DMS153 treated with DMSO at 0.1 percent for 48 hours (cell line): ENCODE data around the gene CEP97.

ENCODE experiments used
- DNase-seq: peaks from one replicate; lab custom pipeline; 2025; ENCODE audit not compliant: unreplicated experiment; lab: John Stamatoyannopoulos, UW

The CEP97 gene

DNA sequence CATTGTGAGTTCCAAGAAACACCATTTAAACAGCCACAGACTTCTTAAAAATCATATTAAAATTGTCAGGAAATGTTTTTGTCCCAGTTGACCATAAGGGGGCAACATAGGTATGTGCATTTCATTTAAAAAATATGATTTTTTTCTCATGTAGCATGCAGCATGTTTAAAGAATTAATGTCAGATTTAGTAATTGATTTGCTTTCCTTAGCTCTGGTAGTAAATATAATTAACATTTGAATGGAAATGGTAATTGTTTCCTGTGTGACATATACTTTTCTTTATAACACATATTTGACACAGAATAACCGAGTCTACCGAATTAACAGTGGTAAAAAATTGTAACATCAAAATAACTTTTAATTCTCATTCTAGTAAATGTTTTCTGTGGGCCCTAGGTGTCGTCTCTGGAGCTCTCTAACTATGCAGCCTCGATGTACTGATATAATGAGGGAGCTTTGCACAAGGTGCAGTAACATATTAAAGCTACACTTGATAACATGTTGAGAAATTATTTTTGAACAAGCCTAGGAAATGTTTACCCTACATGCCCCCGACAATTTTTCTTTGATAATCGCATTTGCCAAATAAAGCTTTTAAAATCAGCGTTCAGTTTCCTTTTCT lies 89.5 kb downstream of the CEP97 start:
- no peak for DNase-seq

DNA sequence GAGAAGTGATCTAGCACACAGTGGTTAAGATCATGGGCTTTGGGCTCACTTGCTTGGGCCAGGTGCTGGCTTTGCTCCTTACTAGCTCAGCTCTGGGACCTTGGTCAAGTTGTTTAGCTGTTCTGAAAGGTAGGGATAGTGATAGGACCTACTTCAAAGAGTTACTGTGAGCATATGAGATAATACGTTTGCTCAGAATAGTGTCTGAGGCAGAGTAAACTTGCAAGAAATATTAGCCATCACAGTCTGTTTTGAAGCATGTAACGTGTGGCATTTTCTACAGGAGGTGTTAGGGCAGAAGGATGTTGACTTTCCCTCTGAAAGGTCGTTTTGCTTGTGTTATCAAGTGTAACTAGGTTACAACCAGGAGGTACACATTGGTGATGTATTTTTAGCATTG lies 90.4 kb downstream of the CEP97 start:
- DNase-seq, result no peak

DNA sequence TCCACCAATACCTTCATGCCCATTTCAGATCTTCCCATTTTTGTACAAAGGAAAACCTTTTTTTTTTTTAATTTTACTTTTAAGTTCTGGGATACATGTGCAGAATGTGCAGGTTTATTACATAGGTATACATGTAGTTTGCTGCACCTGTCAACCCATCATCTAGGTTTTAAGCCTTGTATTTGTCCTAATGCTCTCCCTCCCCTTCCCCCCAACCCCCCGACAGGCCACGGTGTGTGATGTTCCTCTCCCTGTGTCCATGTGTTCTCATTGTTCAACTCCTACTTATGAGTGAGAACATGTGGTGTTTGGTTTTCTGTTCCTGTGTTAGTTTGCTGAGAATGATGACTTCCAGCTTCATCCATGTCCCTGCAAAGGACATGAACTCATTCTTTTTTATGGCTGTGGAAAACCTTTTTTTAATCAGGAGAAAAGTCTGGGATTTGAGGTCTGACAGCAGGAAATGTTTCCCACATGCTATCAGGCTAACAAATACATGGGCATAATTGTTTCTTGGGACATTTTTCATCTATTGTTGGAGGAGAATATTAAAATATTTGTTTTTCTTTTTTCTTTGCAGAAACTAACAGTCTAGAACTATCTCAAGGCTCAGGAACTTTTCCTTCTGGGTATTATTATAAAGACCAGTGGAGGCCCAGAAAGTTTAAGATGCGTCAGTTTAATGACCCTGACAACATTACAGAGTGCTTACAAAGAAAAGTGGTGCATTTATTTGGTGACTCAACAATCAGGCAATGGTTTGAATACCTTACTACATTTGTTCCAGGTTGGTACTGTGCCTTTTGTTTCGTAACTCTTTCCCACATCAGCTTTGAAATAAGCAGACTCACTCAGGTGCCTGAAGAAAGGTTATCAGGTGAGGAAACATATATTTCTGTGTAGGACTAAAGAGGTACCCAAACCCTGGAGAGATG lies 92.1 kb downstream of the CEP97 start:
- no peak for DNase-seq

DNA sequence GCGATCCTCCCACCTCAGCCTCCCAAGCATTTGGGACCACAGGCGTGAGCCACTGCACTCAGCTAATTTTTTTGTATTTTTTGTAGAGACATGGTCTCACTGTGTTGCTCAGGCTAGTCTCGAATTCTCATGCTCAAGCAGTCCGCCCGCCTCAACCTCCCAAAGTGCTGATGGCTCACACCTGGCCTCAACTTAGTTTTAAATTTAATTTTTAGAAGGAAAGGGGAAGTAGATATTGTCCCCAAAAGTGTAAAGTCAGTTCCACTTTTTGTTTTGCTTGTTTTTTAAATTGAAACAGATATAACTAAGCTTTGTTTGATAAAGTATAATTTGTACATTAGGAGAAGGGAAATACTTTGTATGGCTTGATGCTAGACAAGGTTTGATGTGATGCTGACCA lies 93.6 kb downstream of the CEP97 start:
- no peak for DNase-seq

DNA sequence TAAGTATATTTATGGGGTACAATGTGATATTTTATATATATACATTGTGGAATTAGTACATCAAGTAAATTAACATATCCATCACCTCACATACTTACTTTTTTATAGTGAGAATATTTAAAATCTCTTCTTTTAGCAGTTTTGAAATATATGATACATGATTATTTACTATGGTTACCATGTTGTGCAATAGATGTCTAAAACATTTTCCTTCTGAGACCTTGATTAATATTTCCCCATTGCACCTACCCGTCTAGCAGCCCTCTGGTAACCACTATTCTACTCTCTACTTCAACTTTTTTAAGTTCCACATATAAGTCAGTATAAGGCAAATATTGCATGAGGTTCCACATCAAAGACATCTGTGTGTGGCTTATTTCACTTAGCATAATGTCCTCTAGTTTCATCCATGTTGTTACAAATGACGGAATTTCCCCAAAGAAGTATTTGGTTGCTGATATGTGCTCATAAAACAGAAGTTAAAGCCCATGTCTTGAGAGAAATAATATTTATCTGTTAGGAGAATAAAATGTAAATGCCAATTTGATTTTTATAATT lies 95.3 kb downstream of the CEP97 start:
- no peak for DNase-seq
